ENCODE measurements around the gene OR2W3.
"Not testable (repeated sequence)": the region's sequence is repeated elsewhere in the genome, so short reads cannot be mapped to it uniquely, and the experiment has no call there.

OR2W3 gene

DNA sequence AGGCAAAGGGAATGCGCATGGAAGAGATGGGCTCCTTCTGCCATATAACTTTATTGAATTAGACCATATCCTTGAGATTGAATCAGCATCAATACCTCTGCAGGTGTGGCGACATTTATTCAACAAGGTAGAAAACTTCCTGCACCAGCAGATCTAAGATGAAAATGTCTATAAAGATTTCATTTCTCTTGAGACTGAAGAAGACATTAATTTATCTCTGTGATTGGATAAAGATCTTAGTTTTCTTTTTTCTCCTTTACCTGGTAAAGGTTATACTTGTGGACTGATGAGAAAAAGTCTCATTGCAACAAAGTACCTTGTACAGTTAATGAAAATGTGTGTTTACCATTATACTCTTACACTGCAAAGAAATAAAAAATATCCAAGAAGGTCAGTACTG, 24.6 kb downstream of the OR2W3 start, which contains the start of gene OR2T8:
Gene OR2T8 (plus strand): TSS at position 301 of the 400 bp plus-strand sequence. CDS start 766 bp downstream, outside the sequence.
- DNase-seq (ENCODE audit: low read depth in 2 of 2) = no peak

GRCh38 chr1:247923941-247924340, 28.6 kb downstream of the OR2W3 start:
- no peak for DNase-seq (ENCODE audit: low read depth in 2 of 2)

- DNase-seq (ENCODE audit: low read depth in 2 of 2) = no peak
These were observed 29.5 kb downstream of the OR2W3 start, which contains the start of gene OR2AJ1 for GRCh38 chr1:247924868-247925267. Gene OR2AJ1, plus strand, starts transcription at chr1:247924889. Its CDS starts 8,880 bp downstream, at chr1:247933769.

DNA sequence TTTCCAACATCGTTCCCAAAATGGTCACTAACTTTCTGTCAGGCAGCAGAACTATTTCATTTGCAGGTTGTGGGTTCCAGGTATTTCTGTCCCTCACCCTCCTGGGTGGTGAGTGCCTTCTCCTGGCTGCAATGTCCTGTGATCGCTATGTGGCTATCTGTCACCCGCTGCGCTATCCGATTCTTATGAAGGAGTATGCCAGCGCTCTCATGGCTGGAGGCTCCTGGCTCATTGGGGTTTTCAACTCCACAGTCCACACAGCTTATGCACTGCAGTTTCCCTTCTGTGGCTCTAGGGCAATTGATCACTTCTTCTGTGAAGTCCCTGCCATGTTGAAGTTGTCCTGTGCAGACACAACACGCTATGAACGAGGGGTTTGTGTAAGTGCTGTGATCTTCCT, 38.6 kb downstream of the OR2W3 start:
- DNase-seq (ENCODE audit: low read depth in 2 of 2) = no peak

DNA sequence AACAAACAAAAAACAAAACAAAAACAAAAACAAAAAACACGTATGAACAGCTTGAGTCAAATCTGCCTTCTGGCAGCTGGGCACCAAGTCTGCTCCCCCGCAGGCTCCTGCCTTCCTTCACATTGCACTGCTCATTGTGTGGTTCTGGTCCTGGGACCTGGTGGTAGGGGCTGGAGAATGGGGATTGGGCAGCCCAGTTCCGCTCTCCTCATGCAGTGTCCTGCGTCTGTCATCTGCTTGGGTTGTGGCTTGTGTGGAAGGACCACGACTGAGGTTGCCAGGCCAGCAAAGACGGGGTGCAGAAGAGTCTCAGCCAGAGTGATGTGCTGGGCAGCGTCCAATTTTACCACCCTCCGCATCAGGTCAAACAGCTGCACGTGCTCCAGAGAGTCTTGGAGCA, 40.4 kb downstream of the OR2W3 start:
- DNase-seq (ENCODE audit: low read depth in 2 of 2) = no peak

DNA sequence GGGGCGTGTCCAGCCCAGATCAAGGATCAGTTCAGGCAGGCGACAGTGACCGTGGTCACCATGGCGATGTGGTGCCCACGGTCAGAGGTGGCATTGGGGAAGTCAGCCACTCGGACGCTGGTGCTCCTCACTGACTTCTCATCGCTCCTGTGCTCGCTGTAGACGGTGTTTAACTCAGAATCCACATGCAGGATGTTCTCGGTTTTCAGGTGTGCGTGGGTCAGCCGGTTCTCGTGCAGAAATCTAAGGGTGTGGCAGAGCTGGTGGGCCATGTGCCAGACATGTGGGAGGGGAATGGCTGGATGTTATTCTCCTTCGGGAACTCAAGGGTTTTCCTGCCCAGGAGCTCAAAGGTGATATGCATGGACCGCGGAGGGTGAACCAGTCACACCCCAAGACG, 41.0 kb downstream of the OR2W3 start:
- no peak for DNase-seq (ENCODE audit: low read depth in 2 of 2)

GRCh38 chr1:247936965-247937734, 41.8 kb downstream of the OR2W3 start:
- not testable (repeated sequence) for DNase-seq (ENCODE audit: low read depth in 2 of 2)

- no peak for DNase-seq (ENCODE audit: low read depth in 2 of 2)
These were observed 47.2 kb downstream of the OR2W3 start for GRCh38 chr1:247942624-247943023.

All from fibroblast of skin of left biceps (primary cell).